Measurements from ENCODE around the gene CBX4. TPM values are rescaled to one million over a fixed set of nuclear protein-coding genes. Genes with fewer than 3 reads are reported as not detected.

CBX4 gene
- total RNA-seq, 2 experiments from 2014 or later, result 98.9 to 110 TPM

DNA sequence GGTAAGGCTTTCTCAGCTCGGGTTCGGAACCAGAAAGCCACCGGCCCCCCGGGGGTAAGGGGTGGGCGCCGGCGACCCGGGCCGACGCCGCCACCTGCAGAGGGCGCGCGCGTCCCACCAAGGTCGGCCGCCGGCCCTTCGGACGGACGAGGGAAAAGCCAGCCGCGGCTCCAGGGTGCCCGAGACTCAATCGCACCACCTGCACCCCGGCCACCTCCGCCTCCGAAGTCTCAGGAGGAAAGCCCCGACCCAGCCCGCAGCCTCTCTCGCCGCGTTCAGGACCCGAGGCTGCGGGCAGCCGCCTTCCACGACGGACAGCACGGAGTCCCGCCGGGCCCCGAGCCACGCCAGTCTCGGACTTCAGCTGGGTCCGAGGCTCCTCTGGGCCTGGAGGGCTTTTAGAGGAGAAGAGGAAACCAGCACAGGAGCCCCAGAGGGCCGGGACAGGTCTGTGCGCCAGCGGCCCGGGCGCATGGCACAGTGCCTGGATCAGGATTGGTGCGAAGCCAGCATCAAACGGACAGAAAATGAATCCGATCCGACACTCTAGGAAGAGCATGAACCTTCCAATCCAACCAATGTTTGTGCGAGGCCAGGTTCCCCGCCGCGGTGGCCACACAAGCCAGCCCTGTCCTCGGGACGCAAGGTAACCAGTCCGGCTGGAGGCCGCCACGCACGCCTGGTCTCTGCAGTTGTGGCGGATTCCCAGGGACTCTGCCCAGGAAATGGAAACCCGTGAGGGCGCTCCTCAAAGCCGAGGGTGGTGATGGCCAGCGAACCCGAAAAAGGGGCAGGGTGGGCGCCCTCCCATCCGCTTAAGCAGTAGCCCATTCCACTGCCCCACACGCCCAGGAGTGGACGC, 49.1 kb downstream of the CBX4 start:
- H4K20me1 ChIP-seq (ENCODE audit: insufficient read depth, low read length), result no peaks in the 10 kb centered on the region
- no peaks in the 10 kb centered on the region for H3K9me2 ChIP-seq (ENCODE audit: insufficient read depth, low read length)
- peaks cover 6% of the 10 kb centered on the region for H3K36me3 ChIP-seq (ENCODE audit: insufficient read depth, low read length)
- CTCF ChIA-PET (ENCODE audit: unreplicated experiment), result interaction anchor here (1.0 kb wide), 1 partner anchor 47 kb away, joined by 3 read pairs; no protein-coding TSS in a partner anchor
- H3K27ac ChIP-seq (ENCODE audit: low read depth, low read length, poor library complexity, severe bottlenecking), result no peak overlapping the region
- peak; percentile 70 for DNase-seq (ENCODE audit: low spot score)
- POLR2A ChIA-PET, result no interaction called here
- intact Hi-C loops (cut with micrococcal nuclease; ENCODE audit: unreplicated experiment), result loop anchor here (2.0 kb wide), 2 partner anchors 127 to 181 kb away; no protein-coding TSS in a partner anchor
- no TSS peak for BruUV-seq (replicated peaks)
- H3K9me3 ChIP-seq (ENCODE audit: low read length), result no peaks in the 10 kb centered on the region
- no peak overlapping the region for H2AFZ ChIP-seq (ENCODE audit: low read length)
- H3K4me2 ChIP-seq (ENCODE audit: low read length), result no peak overlapping the region
- no peak overlapping the region for H3K4me3 ChIP-seq (ENCODE audit: low read depth, low read length, poor library complexity, severe bottlenecking)
- peaks cover 10% of the 10 kb centered on the region for H3K4me1 ChIP-seq (ENCODE audit: insufficient read depth, low read length, poor library complexity, severe bottlenecking)
- TF ChIP-seq EZH2phosphoT487 (IDR thresholded peaks at IDR 0.05; ENCODE audit: borderline replicate concordance, low read depth, low read length), result no peak
- TF ChIP-seq, protein P1, sequence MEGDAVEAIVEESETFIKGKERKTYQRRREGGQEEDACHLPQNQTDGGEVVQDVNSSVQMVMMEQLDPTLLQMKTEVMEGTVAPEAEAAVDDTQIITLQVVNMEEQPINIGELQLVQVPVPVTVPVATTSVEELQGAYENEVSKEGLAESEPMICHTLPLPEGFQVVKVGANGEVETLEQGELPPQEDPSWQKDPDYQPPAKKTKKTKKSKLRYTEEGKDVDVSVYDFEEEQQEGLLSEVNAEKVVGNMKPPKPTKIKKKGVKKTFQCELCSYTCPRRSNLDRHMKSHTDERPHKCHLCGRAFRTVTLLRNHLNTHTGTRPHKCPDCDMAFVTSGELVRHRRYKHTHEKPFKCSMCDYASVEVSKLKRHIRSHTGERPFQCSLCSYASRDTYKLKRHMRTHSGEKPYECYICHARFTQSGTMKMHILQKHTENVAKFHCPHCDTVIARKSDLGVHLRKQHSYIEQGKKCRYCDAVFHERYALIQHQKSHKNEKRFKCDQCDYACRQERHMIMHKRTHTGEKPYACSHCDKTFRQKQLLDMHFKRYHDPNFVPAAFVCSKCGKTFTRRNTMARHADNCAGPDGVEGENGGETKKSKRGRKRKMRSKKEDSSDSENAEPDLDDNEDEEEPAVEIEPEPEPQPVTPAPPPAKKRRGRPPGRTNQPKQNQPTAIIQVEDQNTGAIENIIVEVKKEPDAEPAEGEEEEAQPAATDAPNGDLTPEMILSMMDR (conservative IDR thresholded peaks at IDR 0.05; ENCODE audit: low read length), result peak; percentile 94
- no peaks in the 10 kb centered on the region for H3K79me2 ChIP-seq (ENCODE audit: insufficient read depth, low read depth, low read length)

DNA sequence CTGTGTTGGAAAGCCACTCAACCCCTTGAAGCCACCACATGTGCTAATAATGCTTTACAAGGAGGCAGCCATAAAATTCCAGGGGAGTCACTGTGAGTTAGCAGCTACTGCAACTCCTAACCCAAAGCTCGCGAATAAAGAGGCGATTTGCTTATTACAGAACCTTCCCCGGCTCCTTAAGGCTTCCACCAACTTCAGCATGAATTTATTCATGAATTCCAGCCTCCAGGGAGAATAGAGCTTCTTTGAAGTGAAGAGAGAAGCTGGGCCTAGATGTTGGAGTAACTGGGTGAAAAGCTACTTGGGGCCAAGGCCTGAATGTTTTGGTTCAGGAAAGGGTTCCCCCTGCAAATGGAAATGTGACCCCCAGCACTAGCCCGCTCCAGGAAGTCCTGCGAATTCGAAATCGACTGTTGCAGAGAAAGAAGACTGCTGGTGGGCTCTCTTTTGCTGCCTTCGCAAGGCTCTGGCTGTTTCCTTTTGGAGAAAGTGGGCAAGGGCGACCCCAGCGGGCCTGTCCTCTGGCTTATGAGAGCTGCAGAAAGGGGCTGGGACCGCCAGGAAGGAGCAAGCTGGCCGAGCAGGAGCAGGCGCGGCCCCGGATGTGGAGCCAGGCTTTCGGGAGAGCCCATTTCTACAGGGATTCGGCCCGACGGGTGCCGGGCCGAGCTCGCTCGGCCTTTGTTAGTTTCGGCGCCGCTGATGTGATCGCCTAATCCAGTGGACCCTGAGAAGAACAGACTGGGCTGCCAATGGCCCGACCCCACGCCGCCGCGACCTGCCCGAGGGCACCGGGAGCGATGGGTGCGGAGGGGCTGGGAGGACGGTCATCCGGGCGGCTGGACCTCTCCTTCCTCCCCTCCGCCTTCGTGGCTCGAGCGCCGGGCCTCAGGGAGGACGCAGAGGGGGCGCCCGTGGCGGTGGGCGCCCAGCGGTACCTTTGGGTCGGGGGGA, 50.0 kb downstream of the CBX4 start:
- no peak overlapping the region for H3K4me3 ChIP-seq (ENCODE audit: low read depth, low read length, poor library complexity, severe bottlenecking)
- H3K9me2 ChIP-seq (ENCODE audit: insufficient read depth, low read length), result no peaks in the 10 kb centered on the region
- 0 out of 2 replicates have a peak, but pooled peaks cover 3% of the 10 kb centered on the region for H3K36me3 ChIP-seq (ENCODE audit: insufficient read depth, low read length)
- no peak overlapping the region for H3K4me2 ChIP-seq (ENCODE audit: low read length)
- DNase-seq (ENCODE audit: low spot score), result no peak
- CTCF ChIA-PET (ENCODE audit: unreplicated experiment), result interaction anchor here (0.6 to 1.0 kb wide), 2 partner anchors 46 to 48 kb away, joined by 3 read pairs; no protein-coding TSS in a partner anchor
- H4K20me1 ChIP-seq (ENCODE audit: insufficient read depth, low read length), result no peaks in the 10 kb centered on the region
- POLR2A ChIA-PET, result no interaction called here
- H3K27ac ChIP-seq (ENCODE audit: low read depth, low read length, poor library complexity, severe bottlenecking), result no peak overlapping the region
- BruUV-seq (replicated peaks), result no TSS peak
- H3K79me2 ChIP-seq (ENCODE audit: insufficient read depth, low read depth, low read length), result no peaks in the 10 kb centered on the region
- intact Hi-C loops (cut with micrococcal nuclease; ENCODE audit: unreplicated experiment), result loop anchor here (2.0 kb wide), 2 partner anchors 128 to 182 kb away; no protein-coding TSS in a partner anchor
- peaks cover 4% of the 10 kb centered on the region for H3K4me1 ChIP-seq (ENCODE audit: insufficient read depth, low read length, poor library complexity, severe bottlenecking)
- no peak overlapping the region for H2AFZ ChIP-seq (ENCODE audit: low read length)
- H3K9me3 ChIP-seq (ENCODE audit: low read length), result no peaks in the 10 kb centered on the region
- no peak for TF ChIP-seq EZH2phosphoT487 (IDR thresholded peaks at IDR 0.05; ENCODE audit: borderline replicate concordance, low read depth, low read length)
- TF ChIP-seq, protein P1 (conservative IDR thresholded peaks at IDR 0.05; ENCODE audit: low read length), result no peak

Data from OCI-LY7 (cell line).